GM21381 (cell line): Measurements from ENCODE around the gene OR2AK2.

ENCODE experiments used
- ATAC-seq: cut with Tn5 transposase; IDR thresholded peaks from one replicate; pipeline ENCODE4 v1.9.1; 2021; ENCODE audit warnings: mild to moderate bottlenecking, moderate library complexity; ENCODE audit not compliant: unreplicated experiment

OR2AK2 gene, protein sequence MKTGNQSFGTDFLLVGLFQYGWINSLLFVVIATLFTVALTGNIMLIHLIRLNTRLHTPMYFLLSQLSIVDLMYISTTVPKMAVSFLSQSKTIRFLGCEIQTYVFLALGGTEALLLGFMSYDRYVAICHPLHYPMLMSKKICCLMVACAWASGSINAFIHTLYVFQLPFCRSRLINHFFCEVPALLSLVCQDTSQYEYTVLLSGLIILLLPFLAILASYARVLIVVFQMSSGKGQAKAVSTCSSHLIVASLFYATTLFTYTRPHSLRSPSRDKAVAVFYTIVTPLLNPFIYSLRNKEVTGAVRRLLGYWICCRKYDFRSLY

GRCh38 chr1:247964933-247965332, at the start of gene OR2AK2:
TSS of gene OR2AK2 (plus strand) at chr1:247965233. CDS start at chr1:247965377, 144 bp downstream.
- ATAC-seq: no peak

DNA sequence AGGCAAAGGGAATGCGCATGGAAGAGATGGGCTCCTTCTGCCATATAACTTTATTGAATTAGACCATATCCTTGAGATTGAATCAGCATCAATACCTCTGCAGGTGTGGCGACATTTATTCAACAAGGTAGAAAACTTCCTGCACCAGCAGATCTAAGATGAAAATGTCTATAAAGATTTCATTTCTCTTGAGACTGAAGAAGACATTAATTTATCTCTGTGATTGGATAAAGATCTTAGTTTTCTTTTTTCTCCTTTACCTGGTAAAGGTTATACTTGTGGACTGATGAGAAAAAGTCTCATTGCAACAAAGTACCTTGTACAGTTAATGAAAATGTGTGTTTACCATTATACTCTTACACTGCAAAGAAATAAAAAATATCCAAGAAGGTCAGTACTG, 45.1 kb upstream of the OR2AK2 start, which contains the start of gene OR2T8:
Gene OR2T8, plus strand, starts transcription at position 301 of the 400 bp plus-strand sequence. CDS start 766 bp downstream, outside the sequence.
- no peak for ATAC-seq

- ATAC-seq: no peak
Measured at GRCh38 chr1:247923941-247924340, 41.1 kb upstream of the OR2AK2 start.

DNA sequence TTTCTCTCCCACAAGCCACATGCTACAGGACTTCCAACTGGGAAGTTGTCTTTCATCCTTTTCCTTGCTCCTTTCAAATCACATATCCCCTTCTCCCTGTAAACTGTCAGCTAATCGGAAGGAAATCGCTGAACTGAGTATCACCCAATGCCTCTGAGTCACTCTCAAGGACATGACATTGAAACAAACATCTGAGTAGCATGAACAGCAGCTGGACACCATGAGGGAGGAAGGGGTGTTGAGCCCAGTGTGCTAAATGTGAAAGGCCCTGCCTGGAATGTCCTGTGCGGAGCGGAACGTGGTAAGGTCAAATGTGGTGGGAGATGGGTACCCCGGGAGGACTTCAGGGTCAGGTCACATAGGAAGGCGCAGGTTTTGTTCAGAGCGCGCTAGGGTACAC, 40.2 kb upstream of the OR2AK2 start, which contains the start of gene OR2AJ1:
Gene OR2AJ1, plus strand, starts transcription at position 22 of the 400 bp plus-strand sequence. CDS start 8,880 bp downstream, outside the sequence.
- ATAC-seq: no peak

DNA sequence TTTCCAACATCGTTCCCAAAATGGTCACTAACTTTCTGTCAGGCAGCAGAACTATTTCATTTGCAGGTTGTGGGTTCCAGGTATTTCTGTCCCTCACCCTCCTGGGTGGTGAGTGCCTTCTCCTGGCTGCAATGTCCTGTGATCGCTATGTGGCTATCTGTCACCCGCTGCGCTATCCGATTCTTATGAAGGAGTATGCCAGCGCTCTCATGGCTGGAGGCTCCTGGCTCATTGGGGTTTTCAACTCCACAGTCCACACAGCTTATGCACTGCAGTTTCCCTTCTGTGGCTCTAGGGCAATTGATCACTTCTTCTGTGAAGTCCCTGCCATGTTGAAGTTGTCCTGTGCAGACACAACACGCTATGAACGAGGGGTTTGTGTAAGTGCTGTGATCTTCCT, 31.0 kb upstream of the OR2AK2 start:
- no peak for ATAC-seq

GRCh38 chr1:247935781-247936180, 29.3 kb upstream of the OR2AK2 start:
- ATAC-seq: no peak

- ATAC-seq: no peak
Measured at GRCh38 chr1:247936415-247936814, 28.6 kb upstream of the OR2AK2 start.

GRCh38 chr1:247936965-247937734, 27.9 kb upstream of the OR2AK2 start:
- ATAC-seq: peak; percentile 99

GRCh38 chr1:247942624-247943023, 22.4 kb upstream of the OR2AK2 start:
- no peak for ATAC-seq

- no peak for ATAC-seq
Measured at GRCh38 chr1:247948558-247948957, 16.5 kb upstream of the OR2AK2 start, which contains the start of gene OR2L8. TSS of gene OR2L8 (plus strand) at chr1:247948858. CDS start at chr1:247948858, 0 bp downstream.

GRCh38 chr1:247953408-247953807, 11.6 kb upstream of the OR2AK2 start:
- ATAC-seq: no peak

GRCh38 chr1:247961791-247962190, 3.2 kb upstream of the OR2AK2 start:
- no peak for ATAC-seq

DNA sequence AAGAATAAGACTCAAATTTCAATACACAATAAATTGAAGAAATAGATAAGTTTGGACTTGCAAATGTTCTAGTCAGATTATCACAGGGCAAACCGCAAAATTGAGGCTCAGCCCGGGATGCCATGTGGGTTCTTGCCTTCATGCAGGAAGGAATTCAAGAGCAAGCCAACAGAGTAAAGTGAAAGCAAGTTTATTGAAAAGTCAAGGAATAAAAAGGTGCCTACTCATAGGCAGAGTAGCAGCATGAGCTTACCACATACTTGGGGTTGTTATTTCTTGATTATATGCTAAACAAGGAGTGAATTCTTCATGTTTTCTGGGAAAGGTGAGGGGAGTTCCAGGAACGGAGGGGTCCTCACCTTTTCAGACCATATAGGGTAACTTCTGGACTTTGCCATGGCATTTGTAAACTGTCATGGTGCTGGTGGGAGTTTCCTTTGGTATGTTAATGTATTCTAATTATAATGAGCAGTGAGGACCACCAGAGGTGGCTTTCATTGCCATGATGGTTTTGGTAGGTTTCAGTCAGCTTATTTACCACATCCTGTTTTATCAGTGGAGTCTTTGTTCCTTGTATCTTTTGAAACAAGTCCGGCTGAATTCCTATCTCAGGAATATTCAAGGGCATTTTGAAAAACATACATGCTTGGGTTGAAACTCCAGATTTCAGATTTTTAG, 2.0 kb upstream of the OR2AK2 start:
- no peak for ATAC-seq

DNA sequence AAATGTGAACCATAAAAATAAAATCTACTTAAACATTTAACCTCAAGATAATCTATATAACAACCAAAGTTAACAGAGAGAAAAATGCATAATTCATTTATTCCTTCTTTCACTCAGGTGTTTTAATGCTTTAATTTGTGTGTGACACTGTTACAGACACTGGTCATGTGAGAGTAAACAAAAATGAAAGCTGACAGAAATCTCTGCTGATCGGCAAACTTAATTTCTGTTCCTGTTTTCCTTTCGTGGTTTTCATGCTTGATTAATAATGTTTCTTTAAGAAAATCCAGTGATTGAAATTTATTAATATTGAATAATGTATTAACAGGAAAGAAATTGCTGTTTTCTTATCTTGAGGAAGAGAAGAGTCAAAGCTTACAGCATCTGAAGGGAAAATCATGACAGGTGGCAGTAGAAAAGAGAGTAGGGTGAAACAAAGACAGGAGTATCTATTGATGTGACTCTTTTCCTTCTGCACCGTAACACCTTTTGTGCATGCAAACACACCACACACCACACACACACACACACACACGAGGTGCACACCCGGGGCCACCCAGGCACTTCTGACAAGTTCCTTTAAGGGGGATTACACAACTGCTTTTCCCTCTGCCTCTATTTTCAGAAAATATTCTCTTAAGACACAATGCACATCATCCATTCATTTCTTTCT, 1.6 kb downstream of the OR2AK2 start:
- peak; percentile 80 for ATAC-seq

GRCh38 chr1:247992986-247993385, 28.0 kb downstream of the OR2AK2 start:
- no peak for ATAC-seq

- no peak for ATAC-seq
Measured at GRCh38 chr1:247998811-247999210, 33.8 kb downstream of the OR2AK2 start.

DNA sequence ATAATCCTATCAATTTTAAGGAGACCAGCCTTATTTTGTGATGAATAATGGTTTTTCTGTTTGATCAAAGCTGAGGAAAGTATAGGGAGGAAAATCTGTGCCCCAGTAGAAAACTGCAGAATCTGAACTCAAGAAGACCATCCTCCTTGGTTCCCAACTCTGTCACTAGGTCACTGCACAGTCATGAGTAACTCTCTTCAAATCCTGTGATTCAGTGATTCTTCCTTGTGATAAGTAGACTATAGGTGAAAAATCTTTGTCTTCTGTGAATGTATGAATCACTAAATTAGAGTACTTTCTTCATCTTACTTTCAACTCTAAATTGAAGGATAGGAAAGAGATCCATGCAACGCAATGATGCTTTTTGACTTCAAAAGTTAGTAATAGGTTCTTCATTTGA, 35.1 kb downstream of the OR2AK2 start:
- ATAC-seq: no peak

DNA sequence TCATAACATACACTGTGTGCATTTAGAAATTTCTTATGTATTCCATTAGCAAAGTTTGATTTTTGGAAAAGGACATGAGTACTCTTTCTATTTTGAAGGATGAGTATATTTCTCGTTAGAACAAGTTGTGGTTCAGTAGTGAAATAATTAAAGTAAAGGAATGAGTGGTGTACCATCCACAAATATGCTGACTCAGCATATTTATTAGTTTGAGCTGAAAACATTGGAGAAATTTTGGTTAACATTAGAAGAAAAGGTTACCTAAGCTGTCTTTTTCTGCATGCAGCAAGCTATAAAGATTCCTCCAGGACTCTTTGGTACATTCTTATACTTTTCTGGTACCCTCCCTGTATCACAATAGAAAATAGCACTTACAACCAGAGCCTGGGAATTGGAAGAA, 42.7 kb downstream of the OR2AK2 start:
- ATAC-seq: no peak

DNA sequence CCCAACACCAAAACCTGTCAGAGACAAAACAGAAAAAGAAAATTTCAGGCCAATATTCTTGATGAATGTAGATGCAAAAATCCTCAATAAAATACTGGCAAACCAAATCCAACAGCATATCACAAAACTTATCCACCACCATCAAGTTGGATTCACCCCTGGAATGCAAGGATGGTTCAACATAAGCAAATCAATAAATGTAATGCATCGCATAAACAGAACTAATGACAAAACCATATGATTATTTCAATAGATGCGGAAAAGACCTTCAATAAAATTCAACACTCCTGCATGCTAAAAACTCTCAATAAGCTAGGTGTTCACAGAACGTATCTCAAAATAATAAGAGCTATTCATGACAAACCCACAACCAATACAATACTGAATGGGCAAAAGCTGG, 44.6 kb downstream of the OR2AK2 start:
- no peak for ATAC-seq

DNA sequence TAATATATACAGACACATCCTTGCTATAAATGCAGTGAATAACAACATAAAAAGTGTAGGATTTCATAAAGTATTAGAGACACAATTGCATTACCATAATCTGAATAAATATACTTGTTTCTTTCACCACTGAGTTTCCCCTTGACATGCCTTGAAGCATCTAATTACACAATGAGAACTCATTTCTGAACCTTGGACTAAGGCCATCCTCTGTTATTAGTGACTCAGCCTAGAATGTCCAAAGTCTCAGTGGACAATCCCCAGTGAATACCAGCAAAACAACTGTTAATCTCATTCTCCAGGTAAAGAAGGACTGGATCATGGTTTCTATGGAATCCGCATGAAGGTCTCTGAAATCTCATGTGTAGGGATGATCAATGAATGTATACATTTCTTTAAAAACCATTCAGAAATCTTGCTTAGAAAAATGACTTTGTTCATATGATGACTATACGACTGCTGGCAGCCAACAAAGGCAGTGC, 48.2 kb downstream of the OR2AK2 start, which contains the start of gene OR2L5:
Gene OR2L5, plus strand, starts transcription at position 432 of the 482 bp plus-strand sequence. CDS start 8,288 bp downstream, outside the sequence.
- ATAC-seq: no peak
